ENCODE results near the gene PPP1R1B. TPM values are rescaled to one million over a fixed set of nuclear protein-coding genes. Genes with fewer than 3 reads are reported as not detected.
"Not testable (repeated sequence)": the region's sequence is repeated elsewhere in the genome, so short reads cannot be mapped to it uniquely, and the experiment has no call there.

Gene PPP1R1B
- total RNA-seq (5.1 TPM), polyA plus RNA-seq (17.1 TPM)

GRCh38 chr17:39626171-39627046 is at the start of gene PPP1R1B:
PPP1R1B (plus strand) TSS chr17:39626952; CDS start chr17:39627393, 441 bp downstream.
- peak within 1 kb of the TSS; percentile 31 for H3K4me3 ChIP-seq (ENCODE audit: low read depth, low read length)

GRCh38 chr17:39578272-39578671 is 48.5 kb upstream of the PPP1R1B start:
- no peak overlapping the region for H3K27ac ChIP-seq (ENCODE audit: low read depth)
- H3K4me1 ChIP-seq (ENCODE audit: insufficient read depth), result no peaks in the 10 kb centered on the region
- DNase-seq (ENCODE audit: extremely low spot score), result no peak
- 76% methylated on average over 2 of the region's 2 CpGs for WGBS
- no peak overlapping the region for H3K4me3 ChIP-seq (ENCODE audit: low read depth, low read length)
- H3K36me3 ChIP-seq (ENCODE audit: insufficient read depth), result no peaks in the 10 kb centered on the region

More at GRCh38 chr17:39626171-39627046, at the start of gene PPP1R1B:
- peak within 1 kb of the TSS; percentile 31 for H3K27ac ChIP-seq (ENCODE audit: low read depth)
- H3K36me3 ChIP-seq (ENCODE audit: insufficient read depth), result no peaks in the 10 kb centered on the region
- 15% methylated on average over 29 of the region's 29 CpGs for WGBS
- DNase-seq (ENCODE audit: extremely low spot score), result no peak
- H3K4me1 ChIP-seq (ENCODE audit: insufficient read depth), result no peaks in the 10 kb centered on the region

GRCh38 chr17:39579318-39580081 is 47.3 kb upstream of the PPP1R1B start:
- no peaks in the 10 kb centered on the region for H3K36me3 ChIP-seq (ENCODE audit: insufficient read depth)
- H3K4me1 ChIP-seq (ENCODE audit: insufficient read depth), result no peaks in the 10 kb centered on the region

GRCh38 chr17:39580082-39580468 is 46.7 kb upstream of the PPP1R1B start:
- Histone ChIP-seq H3K4me3 (ENCODE audit: low read depth, low read length) (no peak overlapping the region), H3K4me1 (ENCODE audit: insufficient read depth) (no peaks in the 10 kb centered on the region), H3K36me3 (ENCODE audit: insufficient read depth) (no peaks in the 10 kb centered on the region), H3K27ac (ENCODE audit: low read depth) (no peak overlapping the region)
- no peak for DNase-seq (ENCODE audit: extremely low spot score)
- 76% methylated on average over 7 of the region's 7 CpGs for WGBS

More at GRCh38 chr17:39579318-39580081, 47.3 kb upstream of the PPP1R1B start:
- DNase-seq (ENCODE audit: extremely low spot score), result no peak
- Histone ChIP-seq H3K27ac (ENCODE audit: low read depth) (no peak overlapping the region), H3K4me3 (ENCODE audit: low read depth, low read length) (no peak overlapping the region)
- WGBS, result 47% methylated on average over 8 of the region's 8 CpGs

GRCh38 chr17:39581071-39581758 is 45.5 kb upstream of the PPP1R1B start:
- Histone ChIP-seq H3K4me3 (ENCODE audit: low read depth, low read length) (no peak overlapping the region), H3K4me1 (ENCODE audit: insufficient read depth) (no peaks in the 10 kb centered on the region), H3K36me3 (ENCODE audit: insufficient read depth) (no peaks in the 10 kb centered on the region), H3K27ac (ENCODE audit: low read depth) (no peak overlapping the region)
- DNase-seq (ENCODE audit: extremely low spot score), result no peak
- 89% methylated on average over 20 of the region's 20 CpGs for WGBS

GRCh38 chr17:39581759-39582085 is 45.0 kb upstream of the PPP1R1B start:
- Histone ChIP-seq H3K27ac (ENCODE audit: low read depth) (no peak overlapping the region), H3K4me3 (ENCODE audit: low read depth, low read length) (no peak overlapping the region), H3K4me1 (ENCODE audit: insufficient read depth) (no peaks in the 10 kb centered on the region), H3K36me3 (ENCODE audit: insufficient read depth) (no peaks in the 10 kb centered on the region)
- DNase-seq (ENCODE audit: extremely low spot score), result no peak
- 77% methylated on average over 4 of the region's 4 CpGs for WGBS

- H3K4me1 ChIP-seq (ENCODE audit: insufficient read depth), result no peaks in the 10 kb centered on the region
- 52% methylated on average over 2 of the region's 2 CpGs for WGBS
- no peak overlapping the region for H3K27ac ChIP-seq (ENCODE audit: low read depth)
- H3K4me3 ChIP-seq (ENCODE audit: low read depth, low read length), result no peak overlapping the region
- DNase-seq (ENCODE audit: extremely low spot score), result no peak
- no peaks in the 10 kb centered on the region for H3K36me3 ChIP-seq (ENCODE audit: insufficient read depth)
Measured at GRCh38 chr17:39582658-39583057, 44.1 kb upstream of the PPP1R1B start.

- not testable (repeated sequence) for H3K4me3 ChIP-seq (ENCODE audit: low read depth, low read length); H3K4me1 ChIP-seq (ENCODE audit: insufficient read depth); DNase-seq (ENCODE audit: extremely low spot score); H3K36me3 ChIP-seq (ENCODE audit: insufficient read depth); H3K27ac ChIP-seq (ENCODE audit: low read depth)
- 60% methylated on average over 2 of the region's 2 CpGs for WGBS
Measured at GRCh38 chr17:39590180-39590579, 36.6 kb upstream of the PPP1R1B start.

- H3K27ac ChIP-seq (ENCODE audit: low read depth), result no peak overlapping the region
- H3K36me3 ChIP-seq (ENCODE audit: insufficient read depth), result no peaks in the 10 kb centered on the region
- DNase-seq (ENCODE audit: extremely low spot score), result peak; percentile 40
- 3% methylated on average over 22 of the region's 22 CpGs for WGBS
- no peak overlapping the region for H3K4me3 ChIP-seq (ENCODE audit: low read depth, low read length)
- no peaks in the 10 kb centered on the region for H3K4me1 ChIP-seq (ENCODE audit: insufficient read depth)
Measured at GRCh38 chr17:39591958-39592954, 34.5 kb upstream of the PPP1R1B start.

- DNase-seq (ENCODE audit: extremely low spot score), result no peak
- no peaks in the 10 kb centered on the region for H3K36me3 ChIP-seq (ENCODE audit: insufficient read depth)
- H3K27ac ChIP-seq (ENCODE audit: low read depth), result no peak overlapping the region
- no peak overlapping the region for H3K4me3 ChIP-seq (ENCODE audit: low read depth, low read length)
- 79% methylated on average over 2 of the region's 2 CpGs for WGBS
- no peaks in the 10 kb centered on the region for H3K4me1 ChIP-seq (ENCODE audit: insufficient read depth)
Measured at GRCh38 chr17:39593371-39593770, 33.4 kb upstream of the PPP1R1B start.

GRCh38 chr17:39595294-39595693 is 31.5 kb upstream of the PPP1R1B start:
- H3K4me3 ChIP-seq (ENCODE audit: low read depth, low read length), result no peak overlapping the region
- H3K4me1 ChIP-seq (ENCODE audit: insufficient read depth), result peaks cover 2% of the 10 kb centered on the region
- DNase-seq (ENCODE audit: extremely low spot score), result no peak
- no peak overlapping the region for H3K27ac ChIP-seq (ENCODE audit: low read depth)
- whole genome bisulfite sequencing, result 9% methylated on average over 4 of the region's 4 CpGs
- H3K36me3 ChIP-seq (ENCODE audit: insufficient read depth), result no peaks in the 10 kb centered on the region

- H3K27ac ChIP-seq (ENCODE audit: low read depth), result no peak overlapping the region
- no peak overlapping the region for H3K4me3 ChIP-seq (ENCODE audit: low read depth, low read length)
- 11% methylated on average over 11 of the region's 11 CpGs for WGBS
- H3K36me3 ChIP-seq (ENCODE audit: insufficient read depth), result no peaks in the 10 kb centered on the region
- H3K4me1 ChIP-seq (ENCODE audit: insufficient read depth), result peaks cover 2% of the 10 kb centered on the region
- DNase-seq (ENCODE audit: extremely low spot score), result no peak
Measured at GRCh38 chr17:39595928-39596510, 30.7 kb upstream of the PPP1R1B start.
